Neural progenitor cell (in vitro differentiated cells): Measurements from ENCODE around the gene PRF1.

Experiments used
- CTCF ChIP-seq: fragments of 200-600 bp; sonication (generic); IDR thresholded peaks from 2 replicates; pipeline ENCODE4 v1.5.1; 2017; ENCODE audit warnings: antibody characterized with exemption, mild to moderate bottlenecking
- EZH2 ChIP-seq: fragments of 200-600 bp; sonication (generic); IDR thresholded peaks from 2 replicates; pipeline ENCODE4 v1.6.1; 2017; ENCODE audit warnings: antibody characterized with exemption, mild to moderate bottlenecking, moderate library complexity
- EZH2phosphoT487 ChIP-seq: fragments of 200-600 bp; sonication (generic); IDR thresholded peaks from 2 replicates; pipeline ENCODE4 v1.6.1; 2017; ENCODE audit warnings: antibody characterized with exemption

GRCh38 chr10:70622981-70623844, 20.7 kb upstream of the PRF1 start:
- TF ChIP-seq CTCF, result no peak
- no peak for TF ChIP-seq EZH2
- TF ChIP-seq EZH2phosphoT487, result no peak
